SW 1271 (cell line): ENCODE results near the gene PTPRS.
"Not testable (repeated sequence)": the region's sequence is repeated elsewhere in the genome, so short reads cannot be mapped to it uniquely, and the experiment has no call there.

Source experiments
- DNase-seq, 2 experiments: peaks; one replicate each; lab custom pipeline; 2025; lab: John Stamatoyannopoulos, UW

Gene PTPRS

DNA sequence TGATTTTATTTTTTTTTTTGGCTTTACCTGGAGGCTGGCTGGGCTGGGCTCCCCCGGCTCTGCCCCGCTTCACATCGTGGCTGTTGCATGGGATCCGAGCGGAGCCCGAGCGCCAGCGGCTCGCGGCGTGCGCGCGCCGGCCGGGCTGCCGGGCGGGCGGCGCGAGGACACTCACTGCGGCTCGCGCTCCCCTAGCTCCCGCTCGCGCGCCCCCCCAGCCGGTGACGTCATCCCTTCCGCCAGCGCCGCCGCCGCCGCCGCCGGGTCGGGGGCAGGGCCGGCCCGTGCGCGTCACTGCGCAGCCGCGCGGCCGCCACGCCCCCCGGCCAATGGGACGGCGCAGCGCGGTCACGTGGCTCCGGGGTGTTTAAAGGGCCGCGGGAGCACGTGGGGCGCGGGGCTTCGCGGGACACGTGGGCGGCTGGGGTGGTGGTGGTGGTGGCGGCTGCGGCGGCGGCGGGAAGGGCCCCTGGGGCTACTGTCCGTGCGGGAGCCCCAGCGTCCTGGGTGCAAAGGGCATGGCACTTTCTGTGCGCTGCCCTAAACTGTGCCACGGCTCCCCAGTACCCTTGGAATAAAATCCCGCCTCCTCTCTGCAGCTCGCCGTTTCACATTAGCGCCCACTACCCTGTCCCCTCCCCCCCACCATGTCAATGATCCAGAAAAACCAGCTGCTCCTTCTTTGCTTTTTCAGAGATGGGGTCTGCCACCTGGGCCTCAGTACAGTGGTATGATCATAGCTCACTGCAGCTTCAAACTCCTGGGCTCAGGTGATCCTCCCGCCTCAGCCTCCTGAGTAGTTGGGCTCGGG, at the start of gene PTPRS:
TSS of gene PTPRS (minus strand) at position 176 of the 811 bp plus-strand sequence. CDS start 54,672 bp downstream, outside the sequence.
- DNase-seq: peak; percentile 20 to 78

DNA sequence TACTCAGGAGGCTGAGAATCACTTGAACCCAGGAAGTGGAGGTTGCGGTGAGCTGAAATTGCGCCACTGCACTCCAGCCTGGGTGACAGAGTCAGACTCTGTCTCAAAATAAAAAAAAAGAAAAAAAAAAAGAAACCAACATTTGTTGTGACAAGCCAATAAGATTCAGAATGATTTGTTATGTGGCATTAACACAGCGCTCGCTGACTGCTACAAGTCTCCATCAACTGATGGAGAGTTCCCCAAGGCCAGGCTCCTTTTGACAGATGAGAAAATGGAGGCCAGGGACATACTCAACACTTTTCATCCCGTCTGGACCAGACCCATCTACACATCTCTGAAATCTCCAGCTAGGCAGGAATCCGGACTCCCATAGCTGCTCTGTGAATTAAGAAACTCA, 48.7 kb upstream of the PTPRS start:
- DNase-seq: no peak

- DNase-seq: no peak
These were observed 46.9 kb upstream of the PTPRS start for GRCh38 chr19:5387472-5387871.

DNA sequence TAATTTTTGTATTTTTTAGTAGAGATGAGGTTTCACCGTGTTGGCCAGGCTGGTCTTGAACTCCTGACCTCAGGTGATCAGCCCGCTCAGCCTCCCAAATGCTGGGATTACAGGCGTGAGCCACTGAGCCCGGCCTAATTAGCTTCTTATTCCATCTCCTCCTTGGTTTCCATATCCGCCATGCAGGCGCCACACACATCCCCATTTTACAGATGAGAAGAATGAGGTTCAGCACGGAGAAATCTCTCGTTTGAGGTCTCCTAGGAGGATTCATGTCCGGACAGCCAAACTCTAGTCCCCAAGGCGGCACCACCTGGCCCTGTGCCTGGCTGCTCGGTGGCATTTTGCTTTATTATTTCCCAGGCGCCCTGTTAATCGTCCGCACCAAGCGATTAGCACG, 46.2 kb upstream of the PTPRS start:
- DNase-seq: no peak

GRCh38 chr19:5381197-5381596, 40.6 kb upstream of the PTPRS start:
- DNase-seq: not testable (repeated sequence)

DNA sequence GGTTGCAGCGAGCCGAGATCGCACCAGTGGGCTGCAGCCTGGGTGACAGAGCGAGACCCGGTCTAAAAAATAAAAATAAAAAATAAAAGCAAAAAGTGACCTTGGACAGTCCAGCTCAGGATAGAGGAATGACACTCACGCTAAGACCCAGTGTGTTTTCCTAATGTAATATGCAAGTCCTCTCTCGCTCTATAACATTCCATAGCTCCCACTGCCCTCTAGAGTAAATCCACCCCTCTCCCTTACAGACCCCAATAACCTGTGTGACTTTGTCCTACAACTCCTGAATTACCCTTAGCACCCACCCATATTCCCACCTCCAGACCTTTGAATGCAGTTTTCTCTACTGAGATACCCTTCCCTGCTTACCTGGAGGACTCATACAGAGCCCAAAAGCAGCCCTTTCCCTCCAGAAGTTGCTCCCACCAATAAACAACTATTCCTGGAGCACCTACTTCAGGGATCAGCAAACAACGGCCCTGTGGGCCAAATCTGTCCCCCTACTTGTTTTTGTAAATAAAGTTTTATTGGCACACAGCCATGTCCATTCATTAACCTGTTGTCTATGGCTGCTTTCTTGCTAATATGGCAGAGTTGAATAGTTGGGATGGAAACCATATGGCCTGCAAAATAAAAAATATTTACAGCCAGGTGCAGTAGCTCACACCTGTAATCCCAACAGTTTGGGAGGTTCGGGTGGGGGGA, 39.8 kb upstream of the PTPRS start:
- no peak for DNase-seq

DNA sequence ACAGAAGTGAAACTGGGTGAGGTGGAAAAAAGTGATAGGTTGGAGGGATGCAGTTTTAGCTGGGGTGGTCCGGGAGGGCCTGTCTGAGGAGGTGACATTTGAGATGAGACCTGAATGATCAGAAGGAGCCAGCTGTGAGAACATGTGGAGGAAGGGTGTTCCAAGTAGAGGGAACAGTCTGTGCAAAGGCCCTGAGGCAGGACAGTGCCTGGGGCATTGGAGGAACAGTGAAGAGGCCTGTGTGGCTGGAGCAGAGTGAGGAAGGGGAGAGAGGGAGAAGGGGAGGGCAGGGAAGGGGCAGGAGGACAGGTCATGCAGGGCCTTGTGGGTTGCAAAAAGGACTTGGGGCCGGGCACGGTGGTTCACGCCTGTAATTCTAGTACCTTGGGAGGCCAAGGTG, 36.3 kb upstream of the PTPRS start:
- no peak for DNase-seq

- DNase-seq: no peak
These were observed 32.1 kb upstream of the PTPRS start for GRCh38 chr19:5372572-5373200.

- peak in 1 of 2 experiments; percentile 22 for DNase-seq
These were observed 29.4 kb upstream of the PTPRS start for GRCh38 chr19:5369962-5370367.

GRCh38 chr19:5369304-5369703, 28.7 kb upstream of the PTPRS start:
- no peak for DNase-seq

DNA sequence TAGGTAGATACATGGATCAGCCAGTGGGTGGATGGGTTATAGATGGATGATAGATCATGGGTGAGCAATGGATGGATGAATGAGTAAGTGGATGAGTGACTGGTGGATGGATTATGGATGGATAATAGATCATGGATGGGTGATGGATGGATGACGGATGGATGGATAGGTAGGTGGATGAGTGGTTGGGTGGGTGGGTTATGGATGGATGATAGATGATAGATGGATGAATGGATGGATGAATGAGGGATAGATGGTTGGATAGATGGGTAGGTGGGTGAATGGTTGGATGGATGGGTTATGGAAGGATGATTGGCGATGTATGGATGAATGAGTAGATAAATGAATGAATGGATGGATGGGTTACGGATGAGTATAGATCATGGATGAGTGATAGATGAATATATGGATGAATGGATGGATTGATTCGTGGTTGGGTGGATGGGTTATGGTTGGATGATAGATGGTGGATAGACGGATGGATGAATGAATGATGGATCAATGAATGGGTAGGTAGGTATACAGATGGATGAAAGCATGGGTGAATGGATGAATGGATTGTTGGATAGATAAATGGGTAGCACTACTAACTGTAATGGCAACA, 27.0 kb upstream of the PTPRS start:
- no peak for DNase-seq

DNA sequence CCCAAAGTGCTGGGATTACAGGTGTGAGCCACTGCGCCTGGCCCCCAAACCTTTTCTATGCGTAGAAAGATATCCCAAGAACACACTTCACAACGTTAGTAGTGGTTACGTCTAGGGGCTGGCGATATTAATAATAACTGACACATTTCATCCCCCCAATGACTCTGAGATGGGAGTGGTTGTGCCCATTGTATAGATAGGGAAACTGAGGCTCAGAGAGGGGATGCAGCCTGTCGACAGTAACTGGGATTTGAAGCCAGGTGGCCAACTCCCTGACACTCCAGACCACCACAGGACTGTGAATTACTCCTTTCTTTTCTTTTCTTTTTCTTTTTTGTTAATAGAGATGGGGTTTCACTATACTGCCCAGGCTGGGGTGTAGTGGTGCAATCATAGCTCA, 25.3 kb upstream of the PTPRS start:
- DNase-seq: no peak

- no peak for DNase-seq
These were observed 24.1 kb upstream of the PTPRS start for GRCh38 chr19:5364674-5365073.

DNA sequence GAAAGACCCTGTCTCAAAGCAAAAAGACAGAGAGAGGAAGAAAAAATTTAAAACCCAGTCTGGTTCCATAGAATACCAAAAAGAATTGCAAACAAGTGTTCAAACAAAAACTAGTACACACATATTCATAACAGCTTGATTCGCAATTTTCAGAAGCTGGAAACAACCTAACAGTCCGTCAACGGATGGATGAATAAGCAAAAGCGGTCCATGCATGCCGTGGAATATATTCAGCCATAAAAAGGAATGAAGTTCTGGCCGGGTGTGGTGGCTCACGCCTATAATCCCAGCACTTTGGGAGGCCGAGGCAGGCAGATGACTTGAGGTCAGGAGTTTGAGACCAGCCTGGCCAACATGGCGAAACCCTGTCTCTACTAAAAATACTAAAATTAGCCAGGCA, 21.2 kb upstream of the PTPRS start:
- not testable (repeated sequence) for DNase-seq

DNA sequence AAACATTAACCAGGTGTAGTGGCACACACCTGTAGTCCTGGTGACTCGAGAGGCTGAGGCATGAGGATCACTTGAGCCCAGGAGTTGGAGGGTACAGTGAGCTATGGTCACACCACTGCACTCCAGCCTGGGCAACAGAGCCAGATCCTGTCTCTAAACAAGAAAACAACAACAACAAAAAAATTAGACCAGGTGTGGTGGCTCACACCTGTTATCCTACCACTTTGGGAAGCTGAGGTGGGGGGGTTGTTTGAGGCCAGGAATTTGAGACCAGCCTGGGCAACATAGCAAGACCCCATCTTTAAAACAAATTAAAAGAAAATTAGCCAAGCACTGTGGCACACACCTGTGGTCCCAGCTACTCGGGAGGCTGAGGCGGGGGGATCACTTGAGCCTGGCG, 20.8 kb upstream of the PTPRS start:
- no peak for DNase-seq

- no peak for DNase-seq
These were observed 19.6 kb upstream of the PTPRS start for GRCh38 chr19:5360003-5360780.

DNA sequence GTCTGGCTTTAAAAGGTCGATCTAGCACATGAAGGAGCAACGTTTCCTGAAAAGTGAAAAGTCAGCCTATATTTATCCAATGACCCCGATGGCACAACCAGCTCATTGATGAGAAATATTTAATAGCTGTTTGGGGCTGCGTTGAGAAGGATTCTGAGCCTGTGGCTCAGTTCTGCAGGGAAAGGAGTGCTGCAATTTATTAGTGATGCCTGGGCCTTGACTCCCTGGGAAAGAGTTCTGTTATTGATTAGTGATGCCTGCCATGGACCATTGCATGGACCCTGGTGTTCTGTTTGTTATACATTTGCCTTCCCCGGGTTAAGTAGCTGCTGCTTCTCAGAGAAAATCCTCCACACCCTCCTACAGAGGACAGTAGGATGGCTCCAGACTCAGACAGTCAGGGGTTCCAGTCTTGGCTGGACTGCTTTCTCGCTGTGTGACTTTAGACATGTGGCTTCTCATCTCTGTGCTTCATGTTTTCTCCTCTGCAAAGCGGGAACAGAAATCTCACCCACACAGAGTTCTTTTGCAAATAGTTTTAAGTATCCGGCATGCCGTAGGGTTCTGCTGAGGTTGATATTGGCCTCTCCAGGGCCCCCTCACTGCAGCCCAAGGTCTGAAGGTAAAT, 17.7 kb upstream of the PTPRS start:
- DNase-seq: peak in 1 of 2 experiments; percentile 38

- DNase-seq: no peak
These were observed 17.0 kb upstream of the PTPRS start for GRCh38 chr19:5357584-5357983.

- DNase-seq: no peak
These were observed 16.3 kb upstream of the PTPRS start for GRCh38 chr19:5356918-5357317.

DNA sequence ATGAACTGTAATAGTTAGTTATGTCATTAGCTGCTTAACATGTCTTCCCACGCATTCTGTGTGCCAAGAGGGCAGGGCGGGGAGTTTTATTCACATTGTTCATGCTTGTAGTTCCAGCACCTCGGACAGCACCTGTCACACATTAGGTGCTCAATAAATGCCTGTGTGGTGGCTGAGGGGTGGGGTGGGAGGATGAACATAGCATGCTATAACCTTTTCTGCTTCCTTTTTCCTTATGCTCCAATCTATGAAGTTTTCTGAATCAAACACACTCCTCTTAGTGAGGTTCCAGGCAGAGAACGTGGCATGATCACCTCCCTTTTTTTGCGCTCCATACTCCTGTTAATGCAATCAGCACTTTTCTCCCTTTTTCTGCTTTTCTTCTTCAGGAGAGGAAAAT, 15.8 kb upstream of the PTPRS start:
- DNase-seq: no peak

DNA sequence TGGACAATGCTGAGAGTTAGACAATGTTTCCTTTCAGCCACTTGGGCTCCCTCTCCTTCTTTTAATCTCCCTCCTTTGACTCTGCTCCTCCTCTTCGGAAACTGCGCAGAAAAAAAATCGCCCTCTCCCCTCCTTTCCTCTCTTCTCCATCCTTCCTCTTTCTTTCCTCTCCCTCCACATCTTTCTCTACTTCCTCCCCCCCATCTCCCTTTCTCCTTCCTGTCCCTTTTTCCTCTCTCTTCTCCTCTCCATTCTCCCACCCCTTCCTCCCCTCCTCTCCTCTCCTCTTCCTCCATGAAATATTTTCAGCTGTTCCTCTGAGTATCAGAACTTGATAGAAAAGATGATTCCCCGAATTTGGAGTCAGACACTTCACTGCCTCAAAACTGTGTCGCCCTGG, 15.1 kb upstream of the PTPRS start:
- DNase-seq: no peak
